H9 (cell line): ENCODE results near the gene TMEM201. TPM values are rescaled to one million over a fixed set of nuclear protein-coding genes. Genes with fewer than 3 reads are reported as not detected.

Experiments
- DNase-seq: peaks from one replicate; pipeline ENCODE4 v3.0.0-alpha.2; 2017
- H2AFZ ChIP-seq: one replicate; pipeline ENCODE4 v1.6.1; 2013; ENCODE audit warnings: mild to moderate bottlenecking, low read length, control low read depth, moderate library complexity
- H2AK5ac ChIP-seq: 2 replicates; pipeline ENCODE4 v1.6.1; 2013; ENCODE audit warnings: low read length, control low read depth, mixed read lengths; ENCODE audit not compliant: insufficient read length
- H2BK120ac ChIP-seq: one replicate; pipeline ENCODE4 v1.6.1; 2013; ENCODE audit warnings: low read depth, mild to moderate bottlenecking, low read length, control low read depth, inconsistent platforms; ENCODE audit not compliant: poor library complexity, severe bottlenecking
- H2BK12ac ChIP-seq: 2 replicates; pipeline ENCODE4 v1.6.1; 2013; ENCODE audit warnings: low read length, control low read depth, mixed read lengths, low read depth; ENCODE audit not compliant: insufficient read length
- H2BK15ac ChIP-seq: 2 replicates; pipeline ENCODE4 v1.6.1; 2013; ENCODE audit warnings: low read depth, low read length, control low read depth
- H2BK20ac ChIP-seq: one replicate; pipeline ENCODE4 v1.6.1; 2013; ENCODE audit warnings: low read depth, mild to moderate bottlenecking, low read length, control low read depth, inconsistent platforms; ENCODE audit not compliant: poor library complexity, severe bottlenecking
- H2BK5ac ChIP-seq: 2 replicates; pipeline ENCODE4 v1.6.1; 2013; ENCODE audit warnings: low read length, control low read depth, mixed read lengths; ENCODE audit not compliant: insufficient read length
- H3K14ac ChIP-seq: 2 replicates; pipeline ENCODE4 v1.6.1; 2013; ENCODE audit warnings: low read length, control low read depth; ENCODE audit not compliant: insufficient read depth
- H3K18ac ChIP-seq: 2 replicates; pipeline ENCODE4 v1.6.1; 2013; ENCODE audit warnings: low read depth, mild to moderate bottlenecking, mixed read lengths, low read length, control low read depth; ENCODE audit not compliant: insufficient read length
- H3K23ac ChIP-seq: 2 replicates; pipeline ENCODE4 v1.6.1; 2013; ENCODE audit warnings: low read length, control low read depth, mixed read lengths, low read depth; ENCODE audit not compliant: insufficient read length
- H3K23me2 ChIP-seq: 2 replicates; pipeline ENCODE4 v1.6.1; 2013; ENCODE audit warnings: low read depth, mild to moderate bottlenecking, mixed read lengths, low read length, control low read depth; ENCODE audit not compliant: insufficient read length, poor library complexity, severe bottlenecking
- H3K27ac ChIP-seq: 2 replicates; pipeline ENCODE4 v1.5.1; 2013; ENCODE audit warnings: low read length, control low read depth, mixed read lengths, low read depth; ENCODE audit not compliant: insufficient read length
- H3K27me3 ChIP-seq: 2 replicates; pipeline ENCODE4 v1.6.1; 2013; ENCODE audit warnings: low read length, control low read depth, inconsistent platforms; ENCODE audit not compliant: insufficient read depth
- H3K4ac ChIP-seq: 2 replicates; pipeline ENCODE4 v1.6.1; 2013; ENCODE audit warnings: low read depth, mild to moderate bottlenecking, control low read depth, inconsistent platforms, low read length, moderate library complexity
- H3K4me1 ChIP-seq: 2 replicates; pipeline ENCODE4 v1.6.1; 2013; ENCODE audit warnings: low read length, control low read depth, inconsistent platforms; ENCODE audit not compliant: insufficient read depth
- H3K4me2 ChIP-seq: 2 replicates; pipeline ENCODE4 v1.6.1; 2013; ENCODE audit warnings: low read length, control low read depth, mixed read lengths; ENCODE audit not compliant: insufficient read length, insufficient read depth
- H3K56ac ChIP-seq: 2 replicates; pipeline ENCODE4 v1.6.1; 2013; ENCODE audit warnings: low read depth, mild to moderate bottlenecking, mixed read lengths, low read length, control low read depth; ENCODE audit not compliant: insufficient read length
- H3K79me1 ChIP-seq: 2 replicates; pipeline ENCODE4 v1.6.1; 2013; ENCODE audit warnings: low read depth, mild to moderate bottlenecking, moderate library complexity, low read length, control low read depth, inconsistent platforms; ENCODE audit not compliant: insufficient read depth, poor library complexity, severe bottlenecking
- H3K79me2 ChIP-seq: 2 replicates; pipeline ENCODE4 v1.6.1; 2013; ENCODE audit warnings: low read length, control low read depth, inconsistent platforms; ENCODE audit not compliant: insufficient read depth
- H3K9ac ChIP-seq: 2 replicates; pipeline ENCODE4 v1.6.1; 2013; ENCODE audit warnings: low read length, control low read depth, mixed read lengths; ENCODE audit not compliant: insufficient read length; ENCODE audit errors: extremely low read depth
- H3K9me3 ChIP-seq: one replicate; pipeline ENCODE4 v1.6.1; 2013; ENCODE audit warnings: low read depth, low read length, inconsistent platforms; ENCODE audit not compliant: control insufficient read depth
- H3T11ph ChIP-seq: one replicate; pipeline ENCODE4 v1.6.1; 2013; ENCODE audit warnings: mild to moderate bottlenecking, low read length, control low read depth, inconsistent platforms
- H4K20me1 ChIP-seq: one replicate; pipeline ENCODE4 v1.6.1; 2013; ENCODE audit not compliant: control insufficient read depth, insufficient read length, insufficient read depth
- H4K5ac ChIP-seq: 2 replicates; pipeline ENCODE4 v1.6.1; 2013; ENCODE audit warnings: low read depth, mild to moderate bottlenecking, mixed read lengths, low read length, control low read depth; ENCODE audit not compliant: insufficient read length
- H4K8ac ChIP-seq: replicated peaks from 2 replicates; pipeline ENCODE4 v1.6.1; 2013; ENCODE audit warnings: low read length, control low read depth, mixed read lengths, low read depth; ENCODE audit not compliant: insufficient read length
- H4K91ac ChIP-seq: 2 replicates; pipeline ENCODE4 v1.6.1; 2013; ENCODE audit warnings: low read depth, mild to moderate bottlenecking, moderate library complexity, mixed read lengths, low read length, control low read depth; ENCODE audit not compliant: insufficient read length
- H3K27ac Mint-ChIP-seq, 3 experiments: 2 replicates in 2 of 3; 3 replicates in 1 of 3; pipeline ENCODE4 v1.8.0; 2020 to 2021; ENCODE audit warnings: mixed read lengths in 3 of 3, mild to moderate bottlenecking in 1 of 3, moderate library complexity in 1 of 3
- H3K27me3 Mint-ChIP-seq: 2 replicates; pipeline ENCODE4 v1.8.0; 2021; ENCODE audit warnings: low read depth, mild to moderate bottlenecking, moderate library complexity, mixed read lengths
- H3K36me3 Mint-ChIP-seq, 3 experiments: 2 replicates in 2 of 3; 3 replicates in 1 of 3; pipeline ENCODE4 v1.8.0; 2020 to 2021; ENCODE audit warnings: low read depth in 3 of 3, mixed read lengths in 3 of 3; ENCODE audit not compliant: insufficient read depth in 1 of 3
- H3K4me1 Mint-ChIP-seq, 2 experiments: 2 replicates each; pipeline ENCODE4 v1.8.0; 2020; ENCODE audit warnings: mixed read lengths in 2 of 2
- H3K4me3 Mint-ChIP-seq, 2 experiments: 2 replicates in 1 of 2; 3 replicates in 1 of 2; pipeline ENCODE4 v1.8.0; 2020 to 2021; ENCODE audit warnings: mild to moderate bottlenecking in 2 of 2, mixed read lengths in 2 of 2, moderate library complexity in 1 of 2
- H3K9me3 Mint-ChIP-seq, 2 experiments: 2 replicates in 1 of 2; 3 replicates in 1 of 2; pipeline ENCODE4 v1.8.0; 2020; ENCODE audit warnings: mild to moderate bottlenecking in 2 of 2, mixed read lengths in 2 of 2, moderate library complexity in 1 of 2
- WGBS: extraction: QIAGEN DNeasy Blood & Tissue Kit; methylation state at CpG from one replicate; pipeline ENCODE4 v1.1.7; 2013; ENCODE audit warnings: missing lambda C conversion rate, low lambda C conversion rate, mixed read lengths; ENCODE audit not compliant: insufficient read length; ENCODE audit errors: extremely low coverage; 5-methylcytosine and 5-hydroxymethylcytosine counted together
- total RNA-seq: library from RNA; stranded (reverse); gene quantifications from 2 replicates; pipeline ENCODE4 v1.2.1, GENCODE V29; 2021
- TF ChIP-seq, protein P1 (sequence below): fragments of 200-600 bp; sonication (generic); conservative IDR thresholded peaks from 3 replicates; pipeline ENCODE4 v1.8.0; 2021; ENCODE audit warnings: antibody characterized with exemption, mild to moderate bottlenecking

The TMEM201 gene
- total RNA-seq, 1 experiment from 2014 or later, result 31.0 TPM

GRCh38 chr1:9593147-9593491 lies 4.4 kb downstream of the TMEM201 start:
- Mint-ChIP-seq H3K36me3 (peaks cover 5 to 20% (median 10%) of the 10 kb centered on the region in 3 experiments; a peak in 6 of 7 replicates), H3K4me3 (no peak overlapping the region), H3K9me3 (peaks cover 0 to 1% of the 10 kb centered on the region in 2 experiments; a peak in 2 of 5 replicates), H3K27ac (peak overlapping the region in 2 of 3 experiments; percentile 57 to 84; a peak in 2 of 7 replicates), H3K4me1 (peaks cover 32 to 42% of the 10 kb centered on the region in 2 experiments), H3K27me3 (peaks cover 3% of the 10 kb centered on the region; the same call in 1 of the 2 replicates)
- Histone ChIP-seq H3K9ac (no peak overlapping the region), H3K23me2 (peaks cover 9% of the 10 kb centered on the region), H3K23ac (no peak overlapping the region), H3K4me2 (no peak overlapping the region), H4K5ac (no peak overlapping the region), H3K79me1 (peaks cover 12% of the 10 kb centered on the region), H2BK15ac (no peak overlapping the region), H3K14ac (no peak overlapping the region), H2BK12ac (no peak overlapping the region), H2BK5ac (no peak overlapping the region), H3K9me3 (no peaks in the 10 kb centered on the region), H3T11ph (no peak overlapping the region), H2BK120ac (no peak overlapping the region), H3K18ac (no peak overlapping the region), H2AFZ (no peak overlapping the region), H3K4me1 (peaks cover 5% of the 10 kb centered on the region; the same call in 1 of the 2 replicates), H2BK20ac (no peak overlapping the region), H3K27ac (no peak overlapping the region), H2AK5ac (no peak overlapping the region), H3K79me2 (peaks cover 14% of the 10 kb centered on the region; the same call in 1 of the 2 replicates), H3K56ac (no peak overlapping the region), H3K4ac (no peak overlapping the region), H4K8ac (no peak overlapping the region), H4K20me1 (no peaks in the 10 kb centered on the region), H4K91ac (no peak overlapping the region), H3K27me3 (no peaks in the 10 kb centered on the region)
- TF ChIP-seq, protein P1, sequence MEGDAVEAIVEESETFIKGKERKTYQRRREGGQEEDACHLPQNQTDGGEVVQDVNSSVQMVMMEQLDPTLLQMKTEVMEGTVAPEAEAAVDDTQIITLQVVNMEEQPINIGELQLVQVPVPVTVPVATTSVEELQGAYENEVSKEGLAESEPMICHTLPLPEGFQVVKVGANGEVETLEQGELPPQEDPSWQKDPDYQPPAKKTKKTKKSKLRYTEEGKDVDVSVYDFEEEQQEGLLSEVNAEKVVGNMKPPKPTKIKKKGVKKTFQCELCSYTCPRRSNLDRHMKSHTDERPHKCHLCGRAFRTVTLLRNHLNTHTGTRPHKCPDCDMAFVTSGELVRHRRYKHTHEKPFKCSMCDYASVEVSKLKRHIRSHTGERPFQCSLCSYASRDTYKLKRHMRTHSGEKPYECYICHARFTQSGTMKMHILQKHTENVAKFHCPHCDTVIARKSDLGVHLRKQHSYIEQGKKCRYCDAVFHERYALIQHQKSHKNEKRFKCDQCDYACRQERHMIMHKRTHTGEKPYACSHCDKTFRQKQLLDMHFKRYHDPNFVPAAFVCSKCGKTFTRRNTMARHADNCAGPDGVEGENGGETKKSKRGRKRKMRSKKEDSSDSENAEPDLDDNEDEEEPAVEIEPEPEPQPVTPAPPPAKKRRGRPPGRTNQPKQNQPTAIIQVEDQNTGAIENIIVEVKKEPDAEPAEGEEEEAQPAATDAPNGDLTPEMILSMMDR, result no peak
- no CpG with 5 or more reads among the region's 9 CpGs for WGBS
- no peak for DNase-seq
